Effector memory CD8-positive, alpha-beta T cell (primary cell): ENCODE measurements around the gene LENG1.
A peak's percentile ranks its signal among the peaks of the same experiment; 100 is the strongest.
"Not testable (repeated sequence)": the region's sequence is repeated elsewhere in the genome, so short reads cannot be mapped to it uniquely, and the experiment has no call there.

Source experiments
- ATAC-seq: fragments of 150-1000 bp; cut with Tn5 transposase; replicated peaks from 2 replicates; pipeline ENCODE4 v1.10.0; 2021; ENCODE audit warnings: mild to moderate bottlenecking, moderate library complexity
- DNase-seq, 3 experiments: peaks; one replicate each; pipeline ENCODE4 v3.0.0; 2021
- H3K27ac Mint-ChIP-seq, 2 donors: one replicate each; pipeline ENCODE4 v1.8.0; 2022; ENCODE audit warnings: mild to moderate bottlenecking in 2 of 2, mixed read lengths in 2 of 2, moderate library complexity in 2 of 2
- H3K27me3 Mint-ChIP-seq, 2 donors: one replicate each; pipeline ENCODE4 v1.8.0; 2022; ENCODE audit warnings: mixed read lengths in 2 of 2
- H3K36me3 Mint-ChIP-seq: one replicate; pipeline ENCODE4 v1.8.0; 2022; ENCODE audit warnings: mild to moderate bottlenecking, moderate library complexity, mixed read lengths; ENCODE audit not compliant: insufficient read depth
- H3K4me1 Mint-ChIP-seq, 2 donors: one replicate each; pipeline ENCODE4 v1.8.0; 2022; ENCODE audit warnings: low read depth in 2 of 2, mixed read lengths in 2 of 2
- H3K4me3 Mint-ChIP-seq, 2 donors: one replicate each; pipeline ENCODE4 v1.8.0; 2022; ENCODE audit warnings: mild to moderate bottlenecking in 2 of 2, mixed read lengths in 2 of 2, moderate library complexity in 2 of 2
- H3K9me3 Mint-ChIP-seq, 2 donors: one replicate each; pipeline ENCODE4 v1.8.0; 2022; ENCODE audit warnings: mixed read lengths in 2 of 2

The LENG1 gene

GRCh38 chr19:54197121-54197520 is 37.6 kb upstream of the LENG1 start:
- H3K4me1 Mint-ChIP-seq, result peaks cover 20 to 25% of the 10 kb centered on the region in 2 donors
- peaks cover 57% of the 10 kb centered on the region for H3K36me3 Mint-ChIP-seq
- H3K9me3 Mint-ChIP-seq, result no peaks in the 10 kb centered on the region
- DNase-seq, result no peak
- H3K27ac Mint-ChIP-seq, result peak overlapping the region in 1 of 2 donors; percentile 53
- H3K27me3 Mint-ChIP-seq, result no peaks in the 10 kb centered on the region
- ATAC-seq, result no peak
- no peak overlapping the region for H3K4me3 Mint-ChIP-seq

- no peaks in the 10 kb centered on the region for H3K9me3 Mint-ChIP-seq
- peaks cover 20 to 25% of the 10 kb centered on the region in 2 donors for H3K4me1 Mint-ChIP-seq
- H3K27ac Mint-ChIP-seq, result no peak overlapping the region
- peaks cover 51% of the 10 kb centered on the region for H3K36me3 Mint-ChIP-seq
- DNase-seq (no peak), ATAC-seq (no peak)
- no peak overlapping the region for H3K4me3 Mint-ChIP-seq
- H3K27me3 Mint-ChIP-seq, result no peaks in the 10 kb centered on the region
These were observed 37.0 kb upstream of the LENG1 start for GRCh38 chr19:54196536-54196935.

- DNase-seq, ATAC-seq, H3K27ac Mint-ChIP-seq, H3K4me3 Mint-ChIP-seq, H3K9me3 Mint-ChIP-seq, H3K27me3 Mint-ChIP-seq: not testable (repeated sequence)
- peaks cover 51% of the 10 kb centered on the region for H3K36me3 Mint-ChIP-seq
- peaks cover 15 to 17% of the 10 kb centered on the region in 2 donors for H3K4me1 Mint-ChIP-seq
These were observed 34.9 kb upstream of the LENG1 start for GRCh38 chr19:54194463-54194862.

- Mint-ChIP-seq H3K27me3 (no peaks in the 10 kb centered on the region), H3K4me3 (peak overlapping the region in 1 of 2 donors; percentile 97), H3K9me3 (no peaks in the 10 kb centered on the region), H3K4me1 (peaks cover 20 to 22% of the 10 kb centered on the region in 2 donors), H3K27ac (peak overlapping the region; percentile 41 to 99), H3K36me3 (peaks cover 53% of the 10 kb centered on the region)
- DNase-seq, result no peak
- no peak for ATAC-seq
These were observed 33.5 kb upstream of the LENG1 start for GRCh38 chr19:54193011-54193410.

- H3K36me3 Mint-ChIP-seq, result peaks cover 53% of the 10 kb centered on the region
These were observed 32.4 kb upstream of the LENG1 start for GRCh38 chr19:54191811-54192453.

GRCh38 chr19:54191011-54191810 is 31.7 kb upstream of the LENG1 start, which contains the start of gene TSEN34:
Gene TSEN34 (plus strand): TSS chr19:54191308. CDS start chr19:54191365, 57 bp downstream.
- H3K9me3 Mint-ChIP-seq, result no peaks in the 10 kb centered on the region
- H3K27me3 Mint-ChIP-seq, result no peaks in the 10 kb centered on the region
- DNase-seq, result peak in 1 of 3 experiments; percentile 84
- H3K27ac Mint-ChIP-seq, result peak within 1 kb of the TSS; percentile 99
- peaks cover 53% of the 10 kb centered on the region for H3K36me3 Mint-ChIP-seq
- peak; percentile 33 for ATAC-seq
- peak within 1 kb of the TSS; percentile 97 for H3K4me3 Mint-ChIP-seq
- H3K4me1 Mint-ChIP-seq, result peaks cover 27 to 30% of the 10 kb centered on the region in 2 donors

More at GRCh38 chr19:54191811-54192453, 32.4 kb upstream of the LENG1 start:
- H3K9me3 Mint-ChIP-seq, result no peaks in the 10 kb centered on the region
- peak overlapping the region; percentile 97 for H3K4me3 Mint-ChIP-seq
- ATAC-seq (no peak), DNase-seq (no peak)
- peak overlapping the region; percentile 99 for H3K27ac Mint-ChIP-seq
- peaks cover 27 to 30% of the 10 kb centered on the region in 2 donors for H3K4me1 Mint-ChIP-seq
- H3K27me3 Mint-ChIP-seq, result no peaks in the 10 kb centered on the region

GRCh38 chr19:54190503-54191010 is 31.0 kb upstream of the LENG1 start:
- peak; percentile 60 for ATAC-seq
- peaks cover 28 to 30% of the 10 kb centered on the region in 2 donors for H3K4me1 Mint-ChIP-seq
- no peaks in the 10 kb centered on the region for H3K27me3 Mint-ChIP-seq
- H3K9me3 Mint-ChIP-seq, result no peaks in the 10 kb centered on the region
- H3K27ac Mint-ChIP-seq, result peak overlapping the region; percentile 99
- peaks cover 49% of the 10 kb centered on the region for H3K36me3 Mint-ChIP-seq
- H3K4me3 Mint-ChIP-seq, result peak overlapping the region; percentile 97
- peak; percentile 100 for DNase-seq

GRCh38 chr19:54189735-54190502 is 30.4 kb upstream of the LENG1 start:
- peaks cover 44% of the 10 kb centered on the region for H3K36me3 Mint-ChIP-seq
- H3K4me3 Mint-ChIP-seq, result peak overlapping the region; percentile 97
- peaks cover 29 to 30% of the 10 kb centered on the region in 2 donors for H3K4me1 Mint-ChIP-seq
- no peaks in the 10 kb centered on the region for H3K9me3 Mint-ChIP-seq
- ATAC-seq, result peak; percentile 52
- peak overlapping the region; percentile 99 for H3K27ac Mint-ChIP-seq
- peak; percentile 100 for DNase-seq
- H3K27me3 Mint-ChIP-seq, result no peaks in the 10 kb centered on the region

- H3K36me3 Mint-ChIP-seq, result peaks cover 40% of the 10 kb centered on the region
- peak within 1 kb of the TSS; percentile 97 for H3K4me3 Mint-ChIP-seq
- H3K27me3 Mint-ChIP-seq, result no peaks in the 10 kb centered on the region
- H3K4me1 Mint-ChIP-seq, result peaks cover 29 to 30% of the 10 kb centered on the region in 2 donors
- peak within 1 kb of the TSS; percentile 99 for H3K27ac Mint-ChIP-seq
- peak; percentile 4 for ATAC-seq
- H3K9me3 Mint-ChIP-seq, result no peaks in the 10 kb centered on the region
- DNase-seq, result no peak
These were observed 29.7 kb upstream of the LENG1 start, which contains the start of gene MBOAT7 for GRCh38 chr19:54189145-54189734. Gene MBOAT7 (minus strand): TSS chr19:54189580. CDS start chr19:54188508, 1,072 bp downstream.

GRCh38 chr19:54188215-54188871 is 28.8 kb upstream of the LENG1 start:
- Mint-ChIP-seq H3K9me3 (no peaks in the 10 kb centered on the region), H3K36me3 (peaks cover 34% of the 10 kb centered on the region), H3K4me3 (peak overlapping the region; percentile 97), H3K27ac (peak overlapping the region; percentile 99), H3K4me1 (peaks cover 29% of the 10 kb centered on the region in 2 donors), H3K27me3 (no peaks in the 10 kb centered on the region)
- no peak for ATAC-seq
- peak in 1 of 3 experiments; percentile 37 for DNase-seq

GRCh38 chr19:54186934-54187381 is 27.4 kb upstream of the LENG1 start:
- DNase-seq (no peak), ATAC-seq (no peak)
- Mint-ChIP-seq H3K4me3 (peak overlapping the region; percentile 52 to 97), H3K27me3 (no peaks in the 10 kb centered on the region), H3K9me3 (no peaks in the 10 kb centered on the region), H3K4me1 (peaks cover 22% of the 10 kb centered on the region in 2 donors), H3K27ac (peak overlapping the region; percentile 42 to 65), H3K36me3 (peaks cover 21% of the 10 kb centered on the region)

- DNase-seq (no peak), ATAC-seq (no peak)
- Mint-ChIP-seq H3K4me3 (no peak overlapping the region), H3K9me3 (no peaks in the 10 kb centered on the region), H3K27me3 (no peaks in the 10 kb centered on the region), H3K27ac (peak overlapping the region in 1 of 2 donors; percentile 65), H3K36me3 (peaks cover 21% of the 10 kb centered on the region), H3K4me1 (peaks cover 17% of the 10 kb centered on the region in 2 donors)
These were observed 26.8 kb upstream of the LENG1 start for GRCh38 chr19:54186351-54186750.
